HepG2 (cell line): ENCODE data around the gene RSAD1. TPM values are rescaled to one million over a fixed set of nuclear protein-coding genes. Genes with fewer than 3 reads are reported as not detected.

Source experiments
- ARID5B ChIP-seq: IDR thresholded peaks from 2 replicates; pipeline ENCODE4 v1.4.0; 2020; ENCODE audit warnings: mild to moderate bottlenecking, missing genetic modification reagents
- BCL6 ChIP-seq: IDR thresholded peaks from 2 replicates; pipeline ENCODE4 v1.6.1; 2016; ENCODE audit warnings: missing genetic modification reagents, missing compliant biosample characterization
- FOSL1 ChIP-seq: sonication (generic); formaldehyde crosslinking; IDR thresholded peaks from 2 replicates; pipeline ENCODE4 v1.9.0; 2021; ENCODE audit warnings: missing genetic modification reagents, borderline replicate concordance
- IRF9 ChIP-seq: sonication (generic); formaldehyde crosslinking; IDR thresholded peaks from 2 replicates; pipeline ENCODE4 v1.8.0; 2022; ENCODE audit warnings: missing genetic modification reagents, mild to moderate bottlenecking, borderline replicate concordance
- MAZ ChIP-seq, 2 experiments: sonication (generic) in 1 of 2; formaldehyde crosslinking in 1 of 2; IDR thresholded peaks; 2 replicates each; pipeline versions ENCODE4 v1.5.0 to v1.6.1; 2012 to 2020; ENCODE audit warnings: low read depth in 2 of 2, mild to moderate bottlenecking in 2 of 2, borderline replicate concordance in 1 of 2, improper control_type of control experiment in 1 of 2, low read length in 1 of 2, missing genetic modification reagents in 1 of 2, moderate library complexity in 1 of 2
- MXD3 ChIP-seq: IDR thresholded peaks from 2 replicates; pipeline ENCODE4 v1.6.1; 2016; ENCODE audit warnings: mild to moderate bottlenecking, missing biosample characterization, missing genetic modification reagents
- NFYB ChIP-seq: sonication (generic); formaldehyde crosslinking; IDR thresholded peaks from 2 replicates; pipeline ENCODE4 v1.4.0; 2020; ENCODE audit warnings: missing genetic modification reagents
- PHF5A ChIP-seq: IDR thresholded peaks from one replicate; pipeline ENCODE4 v1.6.1; 2018; ENCODE audit warnings: low read depth, missing genetic modification reagents; ENCODE audit not compliant: unreplicated experiment
- PLSCR1 ChIP-seq: sonication (generic); formaldehyde crosslinking; IDR thresholded peaks from 2 replicates; pipeline ENCODE4 v1.5.0; 2020; ENCODE audit warnings: missing genetic modification reagents, mild to moderate bottlenecking, borderline replicate concordance
- PTBP1 ChIP-seq: fragments of 200-400 bp; formaldehyde crosslinking; IDR thresholded peaks from 2 replicates; pipeline ENCODE4 v1.6.1; 2018; ENCODE audit warnings: low read length, low read depth; ENCODE audit not compliant: poor library complexity, severe bottlenecking
- SAFB2 ChIP-seq: sonication (generic); formaldehyde crosslinking; IDR thresholded peaks from 2 replicates; pipeline ENCODE4 v1.5.1; 2020; ENCODE audit warnings: missing genetic modification reagents, low read depth, mild to moderate bottlenecking, borderline replicate concordance
- TFDP1 ChIP-seq: IDR thresholded peaks from 2 replicates; pipeline ENCODE4 v1.6.1; 2016; ENCODE audit warnings: missing compliant biosample characterization, missing genetic modification reagents, borderline replicate concordance
- TMF1 ChIP-seq: sonication (generic); formaldehyde crosslinking; IDR thresholded peaks from 2 replicates; pipeline ENCODE4 v1.8.1; 2022; ENCODE audit warnings: low read depth, missing genetic modification reagents
- TRIM24 ChIP-seq: sonication (generic); formaldehyde crosslinking; IDR thresholded peaks from 2 replicates; pipeline ENCODE4 v1.8.0; 2022; ENCODE audit warnings: mild to moderate bottlenecking, missing genetic modification reagents
- ZC3H4 ChIP-seq: sonication (generic); formaldehyde crosslinking; IDR thresholded peaks from 2 replicates; pipeline ENCODE4 v1.4.0; 2020; ENCODE audit warnings: missing genetic modification reagents, borderline replicate concordance
- ZFY ChIP-seq: sonication (generic); formaldehyde crosslinking; IDR thresholded peaks from 2 replicates; pipeline ENCODE4 v1.4.0; 2020; ENCODE audit warnings: missing genetic modification reagents
- ZNF143 ChIP-seq: sonication (generic); formaldehyde crosslinking; IDR thresholded peaks from 2 replicates; pipeline ENCODE4 v1.4.0; 2020; ENCODE audit warnings: missing genetic modification reagents
- ZNF263 ChIP-seq: sonication (generic); formaldehyde crosslinking; IDR thresholded peaks from 2 replicates; pipeline ENCODE4 v1.4.0; 2020; ENCODE audit warnings: missing genetic modification reagents
- ZNF326 ChIP-seq: sonication (generic); formaldehyde crosslinking; IDR thresholded peaks from 2 replicates; pipeline ENCODE4 v1.4.0; 2020; ENCODE audit warnings: missing genetic modification reagents, borderline replicate concordance
- ZNF383 ChIP-seq: sonication (generic); formaldehyde crosslinking; IDR thresholded peaks from 2 replicates; pipeline ENCODE4 v1.4.0; 2020; ENCODE audit warnings: missing genetic modification reagents, mild to moderate bottlenecking, borderline replicate concordance
- ZNF564 ChIP-seq: sonication (generic); formaldehyde crosslinking; IDR thresholded peaks from 2 replicates; pipeline ENCODE4 v1.8.1; 2023; ENCODE audit warnings: mild to moderate bottlenecking, missing genetic modification reagents
- ZNF775 ChIP-seq: sonication (generic); formaldehyde crosslinking; IDR thresholded peaks from 2 replicates; pipeline ENCODE4 v1.4.0; 2020; ENCODE audit warnings: missing genetic modification reagents, mild to moderate bottlenecking, moderate library complexity, borderline replicate concordance
- ZNF777 ChIP-seq: sonication (generic); formaldehyde crosslinking; IDR thresholded peaks from 2 replicates; pipeline ENCODE4 v1.4.0; 2020; ENCODE audit warnings: missing genetic modification reagents
- polyA plus RNA-seq, 8 experiments: library from polyadenylated mRNA; depleted of rRNA in 3 of 8; stranded (reverse) in 7 of 8; unstranded in 1 of 8; fragments of >200 nt; fragmentation: Illumina TruSeq in 4 of 8; extraction: Trizol in 4 of 8; gene quantifications; 2 replicates each; pipeline versions ENCODE4 v1.2.1 to v1.2.3, GENCODE V29; 2011 to 2016; ENCODE audit warnings: low read depth in 4 of 8, missing spikeins in 1 of 8, mixed read lengths in 1 of 8; ENCODE audit not compliant: insufficient read depth in 1 of 8
- total RNA-seq, 5 experiments: library from RNA; depleted of rRNA; stranded (reverse); fragments of >200 nt; fragmentation: Illumina TruSeq; extraction: Trizol; gene quantifications; 2 replicates each; pipeline ENCODE4 v1.2.3, GENCODE V29; 2016; ENCODE audit warnings: low read depth in 1 of 5

The RSAD1 gene
- total and polyA plus RNA-seq, 2 of the 13 experiments (the other 11 are each of a cell fraction or from before 2014, with no cell fraction given), result 22.7 to 27.7 TPM

- peak; percentile 36; the same call in 1 of the 2 replicates for TF ChIP-seq ARID5B (CRISPR knock-in tag)
- TF ChIP-seq NFYB, result no peak
- TF ChIP-seq SAFB2, result no peak
- TF ChIP-seq MAZ (IDR thresholded peaks at IDR 0.05; ENCODE audit: borderline replicate concordance, low read depth, low read length), result no peak
- no peak for TF ChIP-seq MAZ (CRISPR knock-in tag; IDR thresholded peaks at IDR 0.05; ENCODE audit: low read depth)
- no peak for TF ChIP-seq TRIM24
- TF ChIP-seq ZNF326 (CRISPR knock-in tag), result no peak
- no peak for TF ChIP-seq PTBP1
- TF ChIP-seq ZNF383 (CRISPR knock-in tag), result no peak
- TF ChIP-seq ZNF263 (CRISPR knock-in tag), result no peak
- TF ChIP-seq MXD3 (CRISPR knock-in tag), result no peak; the same call in 1 of the 2 replicates
- TF ChIP-seq ZNF777, result no peak
- no peak for TF ChIP-seq ZC3H4 (CRISPR knock-in tag)
- TF ChIP-seq ZNF775 (CRISPR knock-in tag), result no peak
- TF ChIP-seq IRF9 (CRISPR knock-in tag), result 0 out of 2 replicates have a peak, but pooled peaks have one; percentile 50
- TF ChIP-seq FOSL1 (CRISPR knock-in tag), result no peak
- no peak for TF ChIP-seq ZFY (CRISPR knock-in tag)
- no peak for TF ChIP-seq ZNF564
- no peak for TF ChIP-seq PHF5A (CRISPR knock-in tag)
- TF ChIP-seq PLSCR1 (CRISPR knock-in tag), result no peak
- TF ChIP-seq BCL6 (CRISPR knock-in tag), result no peak
- no peak for TF ChIP-seq ZNF143
- TF ChIP-seq TFDP1 (CRISPR knock-in tag), result peak; percentile 85
- no peak for TF ChIP-seq TMF1
These were observed 972 bp downstream of the RSAD1 start (continued) for GRCh38 chr17:50479522-50480141.
